A673 (cell line): ENCODE data around the gene SF3A2. TPM values are rescaled to one million over a fixed set of nuclear protein-coding genes. Genes with fewer than 3 reads are reported as not detected.

Experiments
- BruUV-seq: library from RNA; stranded (reverse); fragments of 400-500 nt; replicated peaks from 2 replicates; lab custom pipeline; 2021; lab: Mats Ljungman, UMichigan
- CTCF ChIA-PET: fragments of 300-600 bp; sonication (Branson Sonifier 250); formaldehyde crosslinking; loops from one replicate; lab custom pipeline; 2022; ENCODE audit warnings: antibody characterized with exemption; lab: Charles Lee
- POLR2A ChIA-PET: fragments of 300-600 bp; sonication (Branson Sonifier 250); formaldehyde crosslinking; loops from one replicate; lab custom pipeline; 2022; ENCODE audit warnings: antibody characterized with exemption; ENCODE audit not compliant: low non-redundant PET; lab: Charles Lee
- DNase-seq: peaks from one replicate; pipeline ENCODE4 v3.0.0-alpha.2; 2015; ENCODE audit warnings: low spot score
- H3K27ac ChIP-seq: fragments of 200-600 bp; sonication (generic); 2 replicates; pipeline ENCODE4 v1.5.1; 2016; ENCODE audit warnings: mixed run types, low read depth, mild to moderate bottlenecking, mixed read lengths, antibody characterized with exemption, low read length; ENCODE audit not compliant: poor library complexity, severe bottlenecking
- H3K27me3 ChIP-seq: fragments of 200-600 bp; sonication (generic); replicated peaks from 2 replicates; pipeline ENCODE4 v1.6.1; 2017; ENCODE audit warnings: mixed run types, low read depth, mild to moderate bottlenecking, mixed read lengths, antibody characterized with exemption, low read length; ENCODE audit not compliant: insufficient read depth, poor library complexity
- H3K36me3 ChIP-seq: fragments of 200-600 bp; sonication (generic); 2 replicates; pipeline ENCODE4 v1.6.1; 2016; ENCODE audit warnings: mixed run types, mild to moderate bottlenecking, mixed read lengths, antibody characterized with exemption, low read length; ENCODE audit not compliant: insufficient read depth, poor library complexity, severe bottlenecking
- H3K4me1 ChIP-seq: fragments of 200-600 bp; sonication (generic); 2 replicates; pipeline ENCODE4 v1.6.1; 2017; ENCODE audit warnings: mixed run types, mild to moderate bottlenecking, mixed read lengths, antibody characterized with exemption, low read length; ENCODE audit not compliant: insufficient read depth, poor library complexity, severe bottlenecking
- H3K4me3 ChIP-seq: fragments of 200-600 bp; sonication (generic); 2 replicates; pipeline ENCODE4 v1.5.1; 2016; ENCODE audit warnings: low read depth, mixed run types, mild to moderate bottlenecking, mixed read lengths, low read length; ENCODE audit not compliant: poor library complexity, severe bottlenecking
- H3K9me3 ChIP-seq: fragments of 200-600 bp; sonication (generic); 2 replicates; pipeline ENCODE4 v1.6.1; 2016; ENCODE audit warnings: mixed run types, low read depth, mild to moderate bottlenecking, mixed read lengths, antibody characterized with exemption, low read length; ENCODE audit not compliant: poor library complexity, severe bottlenecking
- EZH2 ChIP-seq: fragments of 200-600 bp; sonication (generic); IDR thresholded peaks from 2 replicates; pipeline ENCODE4 v1.6.1; 2017; ENCODE audit warnings: borderline replicate concordance, low read depth, mild to moderate bottlenecking, mixed read lengths, antibody characterized with exemption, low read length; ENCODE audit not compliant: poor library complexity, severe bottlenecking
- intact Hi-C: fragments of 100-400 bp; cut with micrococcal nuclease; formaldehyde crosslinking; loops from one replicate; pipeline ENCODE4 v1.10.0; 2022; ENCODE audit not compliant: unreplicated experiment
- total RNA-seq: library from RNA; stranded (reverse); gene quantifications from 2 replicates; pipeline ENCODE4 v1.2.3, GENCODE V29; 2021
- TF ChIP-seq, protein P1 (sequence below): fragments of 300-800, 200-600 bp; sonication (generic); conservative IDR thresholded peaks from 2 replicates; pipeline ENCODE4 v1.5.1; 2017; ENCODE audit warnings: low read depth, mild to moderate bottlenecking, antibody characterized with exemption, low read length, moderate library complexity, mixed read lengths

The SF3A2 gene
- total RNA-seq, 1 experiment from 2014 or later, result 187 TPM

DNA sequence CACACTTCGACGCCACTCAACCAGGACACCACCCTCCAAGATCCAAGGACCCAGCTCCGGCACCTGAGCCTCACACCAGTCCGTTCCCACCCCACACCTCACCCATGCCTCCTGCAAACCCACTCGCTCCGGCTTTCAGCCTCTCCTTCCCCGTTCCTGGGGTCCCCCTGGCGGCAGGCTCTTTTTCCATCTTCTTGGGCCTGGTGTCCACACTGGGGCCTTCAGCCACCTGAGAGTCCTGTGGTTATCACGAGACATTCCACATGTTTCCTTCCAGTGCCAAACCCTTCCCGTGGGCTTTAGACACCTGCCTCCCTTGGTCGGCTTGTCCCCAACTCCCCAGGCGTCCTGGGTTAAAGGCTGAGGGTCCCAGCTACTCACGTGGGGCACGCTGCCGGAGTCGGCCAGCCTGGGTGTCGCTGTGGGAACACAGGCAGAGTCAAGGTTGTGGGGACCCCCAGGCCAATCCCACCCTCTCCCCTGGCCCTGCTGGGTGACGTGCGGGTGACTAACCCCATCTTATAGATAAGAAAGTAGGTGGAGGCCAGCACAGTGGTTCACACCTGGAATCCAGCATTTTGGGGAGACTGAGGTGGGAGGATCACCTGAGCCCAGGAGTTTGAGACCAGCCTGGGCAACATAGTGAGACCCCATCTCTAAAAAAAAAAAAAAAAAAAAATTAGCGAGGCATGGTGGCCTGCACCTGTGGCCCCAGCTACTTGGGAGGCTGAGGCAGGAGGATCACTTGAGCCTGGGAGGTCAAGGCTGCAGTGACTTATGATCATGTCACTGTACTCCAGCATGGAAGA is 17.6 kb downstream of the SF3A2 start:
- no peak overlapping the region for H3K27ac ChIP-seq
- ChIA-PET CTCF (no interaction called here), POLR2A (interaction anchor here (0.6 kb wide), 2 partner anchors 81 to 96 kb away, joined by 4 to 7 read pairs; no protein-coding TSS in a partner anchor)
- TF ChIP-seq, protein P1, sequence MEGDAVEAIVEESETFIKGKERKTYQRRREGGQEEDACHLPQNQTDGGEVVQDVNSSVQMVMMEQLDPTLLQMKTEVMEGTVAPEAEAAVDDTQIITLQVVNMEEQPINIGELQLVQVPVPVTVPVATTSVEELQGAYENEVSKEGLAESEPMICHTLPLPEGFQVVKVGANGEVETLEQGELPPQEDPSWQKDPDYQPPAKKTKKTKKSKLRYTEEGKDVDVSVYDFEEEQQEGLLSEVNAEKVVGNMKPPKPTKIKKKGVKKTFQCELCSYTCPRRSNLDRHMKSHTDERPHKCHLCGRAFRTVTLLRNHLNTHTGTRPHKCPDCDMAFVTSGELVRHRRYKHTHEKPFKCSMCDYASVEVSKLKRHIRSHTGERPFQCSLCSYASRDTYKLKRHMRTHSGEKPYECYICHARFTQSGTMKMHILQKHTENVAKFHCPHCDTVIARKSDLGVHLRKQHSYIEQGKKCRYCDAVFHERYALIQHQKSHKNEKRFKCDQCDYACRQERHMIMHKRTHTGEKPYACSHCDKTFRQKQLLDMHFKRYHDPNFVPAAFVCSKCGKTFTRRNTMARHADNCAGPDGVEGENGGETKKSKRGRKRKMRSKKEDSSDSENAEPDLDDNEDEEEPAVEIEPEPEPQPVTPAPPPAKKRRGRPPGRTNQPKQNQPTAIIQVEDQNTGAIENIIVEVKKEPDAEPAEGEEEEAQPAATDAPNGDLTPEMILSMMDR, result no peak
- TF ChIP-seq EZH2, result no peak
- no peaks in the 10 kb centered on the region for H3K36me3 ChIP-seq
- no peaks in the 10 kb centered on the region for H3K27me3 ChIP-seq
- DNase-seq, result no peak
- H3K4me1 ChIP-seq, result no peaks in the 10 kb centered on the region
- BruUV-seq, result no TSS peak
- H3K4me3 ChIP-seq, result no peak overlapping the region
- H3K9me3 ChIP-seq, result no peaks in the 10 kb centered on the region
- intact Hi-C loops, result no loop called here

DNA sequence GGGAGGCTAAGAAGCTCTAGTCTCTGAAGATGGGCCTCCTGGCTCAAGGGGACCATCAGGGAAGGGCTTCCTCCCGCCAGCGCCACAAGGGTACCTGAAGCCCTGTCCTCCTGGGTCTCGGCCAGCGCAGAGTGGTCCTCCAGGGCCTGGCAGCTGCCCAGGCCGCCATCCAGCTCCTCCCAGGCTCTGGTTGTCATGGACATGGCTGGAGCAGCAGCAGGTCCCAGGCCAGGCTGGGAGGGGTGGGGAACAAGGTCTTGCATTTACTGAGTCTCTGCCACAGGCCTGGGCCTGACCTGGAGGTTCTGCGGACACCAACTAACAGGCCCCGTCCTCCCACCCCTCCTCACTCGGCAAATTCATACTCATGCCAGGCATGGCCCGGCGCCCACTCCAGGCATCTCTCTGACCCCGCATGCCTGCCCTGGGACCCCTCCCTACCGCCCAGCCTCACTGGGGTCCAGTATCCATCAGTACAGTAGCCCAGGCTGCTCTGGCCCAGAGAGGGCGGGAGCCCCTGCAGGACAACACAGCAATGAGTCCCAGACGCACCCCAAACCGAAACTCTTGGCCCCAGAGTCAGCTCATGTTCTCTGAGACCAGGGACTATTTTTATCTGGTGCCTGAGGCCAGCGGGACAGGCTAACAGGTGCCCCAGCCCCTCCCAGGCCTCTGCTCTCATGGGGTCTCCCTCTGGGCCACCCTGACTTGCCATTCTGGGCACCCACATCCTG is 18.7 kb downstream of the SF3A2 start:
- no peaks in the 10 kb centered on the region for H3K27me3 ChIP-seq
- ChIA-PET CTCF (no interaction called here), POLR2A (interaction anchor here (0.5 kb wide), 1 partner anchor 642 kb away, joined by 32 read pairs; no protein-coding TSS in a partner anchor)
- no TSS peak for BruUV-seq
- no peak overlapping the region for H3K27ac ChIP-seq
- DNase-seq, result no peak
- no peaks in the 10 kb centered on the region for H3K4me1 ChIP-seq
- H3K4me3 ChIP-seq, result no peak overlapping the region
- H3K9me3 ChIP-seq, result no peaks in the 10 kb centered on the region
- intact Hi-C loops, result no loop called here
- no peaks in the 10 kb centered on the region for H3K36me3 ChIP-seq
- TF ChIP-seq, protein P1, result no peak
- TF ChIP-seq EZH2, result no peak

DNA sequence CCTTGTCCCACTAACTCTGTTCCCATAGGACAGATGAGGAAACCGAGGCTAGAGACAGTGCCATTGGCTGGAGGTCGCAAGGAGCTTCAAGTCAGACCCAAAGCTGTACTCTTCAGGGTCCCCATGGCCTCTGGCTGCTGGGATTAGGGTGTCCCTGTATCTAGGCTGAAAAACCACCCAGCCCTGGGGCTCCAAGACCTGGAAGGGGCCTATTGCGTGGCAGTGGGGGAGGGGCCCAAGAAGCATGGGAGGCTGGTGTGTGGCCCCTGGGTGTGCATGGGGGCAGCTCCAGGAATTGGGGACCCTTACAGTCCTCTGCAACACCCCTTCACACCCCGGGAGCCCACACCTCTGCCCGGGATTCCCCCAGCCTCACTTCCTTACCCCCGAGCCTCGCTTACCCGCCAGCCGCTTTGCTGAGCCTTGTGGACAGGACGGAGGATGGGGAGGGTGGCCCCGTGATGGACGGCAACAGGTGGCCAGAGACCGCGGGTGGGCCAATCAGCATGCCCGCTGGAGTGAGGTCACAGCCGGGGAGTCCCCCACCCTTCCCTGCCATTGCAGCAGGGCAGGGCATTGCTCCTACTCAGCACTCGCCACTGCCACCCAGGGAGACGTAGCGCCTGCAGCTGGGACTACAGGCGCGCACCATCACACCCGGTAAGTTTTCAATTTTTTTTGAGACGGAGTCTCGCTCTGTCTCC is 19.5 kb downstream of the SF3A2 start, which contains the start of gene JSRP1:
TSS of gene JSRP1 (minus strand) at position 436 of the 704 bp plus-strand sequence. CDS start 1,103 bp downstream, outside the sequence.
- ChIA-PET CTCF (no interaction called here), POLR2A (interaction anchor here (0.6 kb wide), 1 partner anchor 25 kb away, joined by 6 read pairs; no protein-coding TSS in a partner anchor)
- Histone ChIP-seq H3K36me3 (no peaks in the 10 kb centered on the region), H3K4me1 (no peaks in the 10 kb centered on the region), H3K27ac (no peak within 1 kb of the TSS), H3K27me3 (no peaks in the 10 kb centered on the region), H3K9me3 (no peaks in the 10 kb centered on the region), H3K4me3 (no peak within 1 kb of the TSS)
- DNase-seq, result no peak
- TF ChIP-seq, protein P1, result no peak
- TF ChIP-seq EZH2, result no peak
- no TSS peak for BruUV-seq
- intact Hi-C loops, result no loop called here
